Endothelial cell of umbilical vein (primary cell): ENCODE data around the gene SLC8A1. TPM values are rescaled to one million over a fixed set of nuclear protein-coding genes. Genes with fewer than 3 reads are reported as not detected.

ENCODE experiments used
- BruUV-seq: library from RNA; stranded (reverse); fragments of 400-500 nt; replicated peaks from 2 replicates; lab custom pipeline; 2021; lab: Mats Ljungman, UMichigan
- CTCF ChIA-PET: fragments of 300-600, 350-600 bp; sonication (Branson Sonifier 250); formaldehyde crosslinking; loops from one replicate; lab custom pipeline; 2021; ENCODE audit warnings: antibody characterized with exemption, inconsistent platforms; lab: Charles Lee
- POLR2A ChIA-PET: fragments of 300-600, 350-600 bp; sonication (Branson Sonifier 250); formaldehyde crosslinking; loops from one replicate; lab custom pipeline; 2021; ENCODE audit warnings: antibody characterized with exemption, inconsistent platforms; lab: Charles Lee
- DNase-seq: peaks from one replicate; pipeline ENCODE4 v3.0.0-alpha.2; 2011; ENCODE audit warnings: low read depth, low spot score
- FAIRE-seq: peaks from 2 replicates; lab custom pipeline; 2011; peaks lifted over from hg19 to GRCh38; lab: Jason Lieb, UNC
- H2AFZ ChIP-seq: 2 replicates; pipeline ENCODE4 v1.6.0; 2012; ENCODE audit warnings: low read depth, low read length, control low read depth, inconsistent platforms
- H3K27ac ChIP-seq: 2 replicates; pipeline ENCODE4 v1.5.1; 2011; ENCODE audit warnings: low read depth, mild to moderate bottlenecking, control low read depth, low read length, moderate library complexity; ENCODE audit not compliant: insufficient read depth
- H3K27me3 ChIP-seq, 2 experiments: 2 replicates each; pipeline versions ENCODE4 v1.6.0 to v1.6.1; 2011; ENCODE audit warnings: low read length in 2 of 2, mixed read lengths in 1 of 2; ENCODE audit not compliant: control insufficient read depth in 2 of 2, insufficient read depth in 2 of 2
- H3K36me3 ChIP-seq, 2 experiments: 2 replicates in 1 of 2; 3 replicates in 1 of 2; pipeline ENCODE4 v1.5.1; 2011; ENCODE audit warnings: low read length in 2 of 2, mild to moderate bottlenecking in 1 of 2, moderate library complexity in 1 of 2; ENCODE audit not compliant: control insufficient read depth in 2 of 2, insufficient read depth in 2 of 2; ENCODE audit errors: extremely low read depth in 1 of 2
- H3K4me1 ChIP-seq: 3 replicates; pipeline ENCODE4 v1.5.1; 2011; ENCODE audit warnings: mild to moderate bottlenecking, low read length; ENCODE audit not compliant: control insufficient read depth, insufficient read depth; ENCODE audit errors: extremely low read depth
- H3K4me2 ChIP-seq: 2 replicates; pipeline ENCODE4 v1.6.1; 2011; ENCODE audit warnings: low read length, control low read depth, mixed read lengths; ENCODE audit not compliant: insufficient read depth
- H3K4me3 ChIP-seq, 3 experiments: fragments of 200-600 bp in 1 of 3; sonication (generic), shearing (Covaris generic) in 1 of 3; replicated peaks in 1 of 3; 2 replicates each; pipeline ENCODE4 v1.5.1; 2011 to 2016; ENCODE audit warnings: control low read depth in 3 of 3, low read length in 3 of 3, mild to moderate bottlenecking in 2 of 3, inconsistent platforms in 1 of 3, low read depth in 1 of 3, moderate library complexity in 1 of 3; ENCODE audit not compliant: insufficient read depth in 1 of 3
- H3K79me2 ChIP-seq: 2 replicates; pipeline ENCODE4 v1.6.0; 2012; ENCODE audit warnings: low read length, inconsistent platforms; ENCODE audit not compliant: control insufficient read depth, insufficient read depth
- H3K9ac ChIP-seq: replicated peaks from 2 replicates; pipeline ENCODE3; 2011; ENCODE audit warnings: low read length, control low read depth; ENCODE audit not compliant: insufficient read depth; ENCODE audit errors: extremely low read depth
- H3K9me1 ChIP-seq: replicated peaks from 3 replicates; pipeline ENCODE4 v1.6.0; 2011; ENCODE audit warnings: mild to moderate bottlenecking, low read length; ENCODE audit not compliant: control insufficient read depth, insufficient read depth; ENCODE audit errors: extremely low read depth
- H3K9me3 ChIP-seq: replicated peaks from 2 replicates; pipeline ENCODE4 v1.5.1; 2012; ENCODE audit warnings: low read length, inconsistent platforms; ENCODE audit not compliant: control insufficient read depth, insufficient read depth
- H4K20me1 ChIP-seq: replicated peaks from 2 replicates; pipeline ENCODE3; 2011; ENCODE audit warnings: mild to moderate bottlenecking, low read length; ENCODE audit not compliant: control insufficient read depth, insufficient read depth; ENCODE audit errors: extremely low read depth
- EZH2 ChIP-seq: IDR thresholded peaks from 2 replicates; pipeline ENCODE4 v1.6.1; 2012; ENCODE audit warnings: borderline replicate concordance, low read depth, mild to moderate bottlenecking, moderate library complexity, low read length, inconsistent platforms; ENCODE audit not compliant: severe bottlenecking
- FOS ChIP-seq: IDR thresholded peaks from 2 replicates; pipeline ENCODE4 v1.6.1; 2011; ENCODE audit warnings: mild to moderate bottlenecking, low read length, moderate library complexity, borderline replicate concordance; ENCODE audit not compliant: insufficient read depth
- GATA2 ChIP-seq: IDR thresholded peaks from 2 replicates; pipeline ENCODE4 v1.7.0; 2011; ENCODE audit warnings: low read depth, mild to moderate bottlenecking, moderate library complexity, mixed read lengths, low read length; ENCODE audit not compliant: insufficient read length, insufficient read depth
- JUN ChIP-seq: IDR thresholded peaks from 2 replicates; pipeline ENCODE4 v1.6.1; 2011; ENCODE audit warnings: borderline replicate concordance, low read depth; ENCODE audit not compliant: insufficient read length, insufficient read depth
- MYC ChIP-seq: IDR thresholded peaks from one replicate; pipeline ENCODE4 v1.6.1; 2011; ENCODE audit warnings: mild to moderate bottlenecking, low read depth, low read length
- POLR2A ChIP-seq: IDR thresholded peaks from 2 replicates; pipeline ENCODE4 v1.6.1; 2012; ENCODE audit warnings: low read depth, mild to moderate bottlenecking, control low read depth, low read length
- POLR2AphosphoS5 ChIP-seq: IDR thresholded peaks from 2 replicates; pipeline ENCODE4 v1.6.1; 2012; ENCODE audit warnings: low read depth, mild to moderate bottlenecking, control low read depth, low read length, moderate library complexity; ENCODE audit not compliant: insufficient read depth
- dilution Hi-C: fragments of 300-500 bp; cut with MboI; formaldehyde crosslinking; loops from one replicate; pipeline ENCODE4 v1.15.0; 2019; ENCODE audit warnings: low sequenced_read_pairs; ENCODE audit not compliant: extremely low pct_ligation_motif_present
- intact Hi-C: fragments of 100-400 bp; cut with micrococcal nuclease; formaldehyde crosslinking; loops from one replicate; pipeline ENCODE4 v1.10.0; 2022
- polyA plus RNA-seq, 4 experiments: library from polyadenylated mRNA; depleted of rRNA in 3 of 4; stranded (reverse) in 3 of 4; unstranded in 1 of 4; fragments of >200 nt; gene quantifications; 2 replicates each; pipeline versions ENCODE4 v1.2.1 to v1.2.3, GENCODE V29; 2011 to 2012; ENCODE audit warnings: missing spikeins in 1 of 4
- total RNA-seq: library from RNA; stranded (reverse); gene quantifications from 2 replicates; pipeline ENCODE4 v1.2.3, GENCODE V29; 2021
- TF ChIP-seq, protein P1 (sequence below): IDR thresholded peaks from 2 replicates; pipeline ENCODE4 v1.6.1; 2011; ENCODE audit not compliant: insufficient read depth, insufficient read length
- TF ChIP-seq, protein P2 (sequence below), 2 donors: IDR thresholded peaks; 1 replicate in 1 of 2; 2 replicates in 1 of 2; pipeline ENCODE4 v1.5.1; 2011; ENCODE audit warnings: low read length in 2 of 2, mild to moderate bottlenecking in 2 of 2, moderate library complexity in 2 of 2, control low read depth in 1 of 2, inconsistent platforms in 1 of 2, low read depth in 1 of 2; ENCODE audit not compliant: insufficient read depth in 1 of 2; ENCODE audit errors: extremely low read depth in 1 of 2

Gene SLC8A1
- total and polyA plus RNA-seq, 2 donors (not counting 3 experiments of a cell fraction or from before 2014, with no cell fraction given), result 0.19 to 1.8 TPM

DNA sequence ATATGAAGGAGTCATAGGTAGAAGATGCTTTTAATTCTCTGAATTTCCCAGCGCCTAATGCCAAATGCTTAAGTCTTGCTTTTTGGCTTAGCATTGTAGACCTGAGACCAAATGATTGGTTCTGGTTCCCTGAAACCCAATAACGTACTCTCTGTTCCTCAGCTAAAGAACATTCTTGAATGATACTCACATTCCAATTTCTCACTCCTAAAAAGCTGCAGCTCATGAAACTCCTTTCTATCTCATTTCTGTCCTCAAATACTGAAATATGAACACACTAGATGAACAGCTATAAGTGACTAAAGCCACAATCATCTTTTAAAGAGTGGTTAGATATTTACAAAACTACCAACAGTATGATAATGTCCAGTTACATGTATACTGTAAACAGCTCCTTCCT lies 272.1 kb downstream of the SLC8A1 start:
- ChIA-PET POLR2A (no interaction called here), CTCF (no interaction called here)
- H3K9me3 ChIP-seq, result no peaks in the 10 kb centered on the region
- H4K20me1 ChIP-seq, result no peaks in the 10 kb centered on the region
- no peaks in the 10 kb centered on the region for H3K36me3 ChIP-seq
- no peaks in the 10 kb centered on the region for H3K79me2 ChIP-seq
- intact Hi-C loops (no loop called here), dilution Hi-C loops (no loop called here)
- no peaks in the 10 kb centered on the region for H3K27me3 ChIP-seq
- FAIRE-seq (no peak), DNase-seq (no peak)
- no peaks in the 10 kb centered on the region for H3K9me1 ChIP-seq
- no TSS peak for BruUV-seq
- no peak for TF ChIP-seq POLR2A
- no peak for TF ChIP-seq EZH2
- no peak for TF ChIP-seq POLR2AphosphoS5
- TF ChIP-seq MYC, result no peak
- TF ChIP-seq FOS, result no peak
- no peak for TF ChIP-seq JUN
- TF ChIP-seq, protein P1, sequence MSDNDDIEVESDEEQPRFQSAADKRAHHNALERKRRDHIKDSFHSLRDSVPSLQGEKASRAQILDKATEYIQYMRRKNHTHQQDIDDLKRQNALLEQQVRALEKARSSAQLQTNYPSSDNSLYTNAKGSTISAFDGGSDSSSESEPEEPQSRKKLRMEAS, result no peak
- TF ChIP-seq GATA2, result no peak
- TF ChIP-seq, protein P2, sequence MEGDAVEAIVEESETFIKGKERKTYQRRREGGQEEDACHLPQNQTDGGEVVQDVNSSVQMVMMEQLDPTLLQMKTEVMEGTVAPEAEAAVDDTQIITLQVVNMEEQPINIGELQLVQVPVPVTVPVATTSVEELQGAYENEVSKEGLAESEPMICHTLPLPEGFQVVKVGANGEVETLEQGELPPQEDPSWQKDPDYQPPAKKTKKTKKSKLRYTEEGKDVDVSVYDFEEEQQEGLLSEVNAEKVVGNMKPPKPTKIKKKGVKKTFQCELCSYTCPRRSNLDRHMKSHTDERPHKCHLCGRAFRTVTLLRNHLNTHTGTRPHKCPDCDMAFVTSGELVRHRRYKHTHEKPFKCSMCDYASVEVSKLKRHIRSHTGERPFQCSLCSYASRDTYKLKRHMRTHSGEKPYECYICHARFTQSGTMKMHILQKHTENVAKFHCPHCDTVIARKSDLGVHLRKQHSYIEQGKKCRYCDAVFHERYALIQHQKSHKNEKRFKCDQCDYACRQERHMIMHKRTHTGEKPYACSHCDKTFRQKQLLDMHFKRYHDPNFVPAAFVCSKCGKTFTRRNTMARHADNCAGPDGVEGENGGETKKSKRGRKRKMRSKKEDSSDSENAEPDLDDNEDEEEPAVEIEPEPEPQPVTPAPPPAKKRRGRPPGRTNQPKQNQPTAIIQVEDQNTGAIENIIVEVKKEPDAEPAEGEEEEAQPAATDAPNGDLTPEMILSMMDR (IDR thresholded peaks at IDR 0.05; ENCODE audit: extremely low read depth in 1 of 2, insufficient read depth in 1 of 2, low read depth in 1 of 2, low read length in 2 of 2), result no peak
- no peak overlapping the region for H3K4me3 ChIP-seq
- H3K4me2 ChIP-seq, result no peak overlapping the region
- no peak overlapping the region for H3K9ac ChIP-seq
- no peak overlapping the region for H2AFZ ChIP-seq
- no peak overlapping the region for H3K27ac ChIP-seq
- no peaks in the 10 kb centered on the region for H3K4me1 ChIP-seq
